GM19452 (cell line): ENCODE results near the gene PPP1R13L.

Experiments used
- ATAC-seq: cut with Tn5 transposase; IDR thresholded peaks from one replicate; pipeline ENCODE4 v1.9.1; 2021; ENCODE audit not compliant: unreplicated experiment

PPP1R13L gene

DNA sequence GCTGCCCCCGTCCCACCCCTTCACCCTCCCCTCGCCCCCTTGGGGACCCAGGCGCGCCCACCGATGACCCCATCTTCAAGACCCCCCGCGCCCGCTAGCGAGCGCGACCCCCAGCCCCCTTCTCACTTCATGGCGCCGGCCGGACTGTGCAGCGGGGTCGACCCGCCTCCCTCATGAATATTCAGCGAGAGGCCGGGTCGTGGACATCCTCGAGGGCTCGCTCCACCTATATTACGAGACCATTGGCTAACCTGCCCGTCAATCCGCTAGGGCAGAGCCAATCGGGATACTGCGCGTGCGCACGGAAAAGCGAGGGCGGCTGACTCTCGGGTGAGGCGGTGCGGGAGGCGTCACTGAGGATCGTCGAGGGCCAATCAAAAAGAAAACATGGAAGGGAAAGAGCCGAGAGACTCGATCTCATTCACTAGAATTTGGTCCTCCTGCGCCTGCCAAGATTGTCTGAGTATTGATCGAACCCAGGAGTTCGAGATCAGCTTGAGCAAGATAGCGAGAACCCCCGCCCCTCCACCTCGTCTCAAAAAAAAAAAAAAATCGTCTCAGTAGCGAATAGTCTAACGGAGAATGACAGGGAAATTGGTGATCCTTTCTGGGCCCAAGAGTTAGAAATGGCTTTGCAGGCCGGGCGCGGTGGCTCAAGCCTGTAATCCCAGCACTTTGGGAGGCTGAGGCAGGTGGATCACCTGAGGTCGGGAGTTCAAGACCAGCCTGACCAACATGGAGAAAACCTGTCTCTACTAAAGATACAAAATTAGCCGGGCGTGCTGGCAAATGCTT, 34.3 kb downstream of the PPP1R13L start, which contains the start of gene ERCC2:
ERCC2 (minus strand) TSS at position 164 of the 795 bp plus-strand sequence; CDS start at position 131, 33 bp downstream.
- peak; percentile 96 for ATAC-seq

- no peak for ATAC-seq
These were observed 36.0 kb downstream of the PPP1R13L start for GRCh38 chr19:45368737-45369340.

DNA sequence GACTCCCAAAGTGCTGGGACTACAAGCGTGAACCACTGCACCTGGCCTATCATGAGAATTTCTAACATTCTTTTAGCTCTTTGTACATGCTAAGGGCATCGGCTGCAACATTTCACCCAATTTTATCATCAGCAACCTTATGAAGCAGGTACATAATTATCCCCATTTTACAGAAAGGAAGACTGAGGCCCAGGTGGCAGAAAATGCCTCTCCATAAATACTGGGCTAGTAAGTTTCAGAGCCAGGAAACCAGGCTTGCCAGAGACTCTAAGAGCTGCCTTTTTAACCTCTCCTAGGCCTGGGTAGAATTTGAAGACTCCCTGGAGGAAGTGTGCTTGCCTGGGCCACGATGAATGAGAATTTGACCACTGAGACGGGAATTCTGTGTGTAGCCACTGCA, 36.7 kb downstream of the PPP1R13L start:
- ATAC-seq = no peak

- ATAC-seq = no peak
These were observed 40.2 kb downstream of the PPP1R13L start for GRCh38 chr19:45364696-45365095.

GRCh38 chr19:45363861-45364459, 40.9 kb downstream of the PPP1R13L start:
- no peak for ATAC-seq

- ATAC-seq = no peak
These were observed 42.6 kb downstream of the PPP1R13L start for GRCh38 chr19:45362291-45362690.

GRCh38 chr19:45361608-45362007, 43.3 kb downstream of the PPP1R13L start:
- ATAC-seq = no peak

GRCh38 chr19:45358213-45358792, 46.6 kb downstream of the PPP1R13L start:
- ATAC-seq = no peak

- ATAC-seq = no peak
These were observed 47.5 kb downstream of the PPP1R13L start for GRCh38 chr19:45357445-45357783.

GRCh38 chr19:45356760-45357444, 48.0 kb downstream of the PPP1R13L start:
- no peak for ATAC-seq

- ATAC-seq = no peak
These were observed 49.0 kb downstream of the PPP1R13L start for GRCh38 chr19:45355910-45356309.

DNA sequence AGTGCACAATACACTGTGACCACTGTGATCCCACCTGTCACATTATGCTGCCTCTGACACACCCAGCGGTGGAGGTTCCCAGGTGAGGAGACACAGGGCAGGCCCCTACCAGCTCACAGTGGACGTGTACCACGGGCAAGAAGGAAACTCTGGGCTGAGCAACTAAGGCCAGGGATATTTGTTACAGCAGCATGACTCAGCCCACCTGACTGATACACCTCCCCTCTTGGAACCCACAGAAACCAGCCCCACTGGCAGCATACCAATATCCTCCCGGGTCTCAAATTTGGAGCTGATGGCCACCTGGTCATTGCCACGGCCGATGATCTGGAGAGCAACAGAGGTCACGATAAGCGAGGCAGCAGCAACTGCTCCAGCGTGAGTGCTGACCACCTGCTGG, 49.5 kb downstream of the PPP1R13L start:
- no peak for ATAC-seq

- ATAC-seq = no peak
These were observed 50.5 kb downstream of the PPP1R13L start for GRCh38 chr19:45354241-45354842.

DNA sequence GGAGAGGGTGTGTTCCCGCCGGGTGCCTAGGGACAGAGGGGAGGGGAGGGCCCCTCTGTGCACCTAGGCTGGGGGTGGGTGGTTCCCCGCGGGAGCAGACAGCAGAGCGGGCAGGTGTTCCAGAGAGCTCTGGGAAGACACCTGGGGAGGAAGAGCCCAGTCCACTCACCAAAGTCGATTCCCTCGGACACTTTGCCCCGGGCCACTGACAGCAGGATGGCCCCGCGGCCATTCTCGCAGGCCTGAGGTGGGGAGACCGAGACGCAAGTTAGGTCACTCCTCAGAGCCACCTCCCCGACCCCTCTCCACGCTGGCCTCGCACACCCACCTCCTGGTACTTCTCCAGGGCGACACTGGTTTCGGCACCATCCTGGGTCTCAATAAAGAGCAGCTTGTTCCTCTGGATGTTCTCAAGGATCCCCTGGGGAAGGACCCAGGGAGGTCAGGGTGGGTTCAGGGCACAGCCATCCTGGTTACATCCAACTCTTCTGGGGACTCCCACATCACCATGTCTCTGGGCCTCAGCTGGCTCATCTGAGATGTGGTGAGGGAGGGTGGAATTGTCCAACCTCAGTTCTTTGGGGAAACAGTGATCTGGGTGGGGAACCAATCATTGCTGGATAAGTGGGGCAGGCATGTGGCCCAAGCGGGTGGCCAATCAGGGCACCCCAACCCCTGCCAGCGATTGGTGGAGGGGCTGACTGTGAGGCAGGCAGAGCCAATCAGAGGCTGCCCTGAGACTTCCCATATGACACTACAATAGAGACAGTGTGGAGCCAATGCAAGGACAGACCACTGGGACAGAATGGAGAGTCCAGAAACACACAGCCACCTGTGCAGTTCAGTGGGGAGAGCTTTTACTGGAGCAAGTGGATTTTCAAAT, 51.7 kb downstream of the PPP1R13L start:
- ATAC-seq = no peak

- no peak for ATAC-seq
These were observed 52.4 kb downstream of the PPP1R13L start for GRCh38 chr19:45352471-45352870.

GRCh38 chr19:45352062-45352461, 52.8 kb downstream of the PPP1R13L start:
- no peak for ATAC-seq

DNA sequence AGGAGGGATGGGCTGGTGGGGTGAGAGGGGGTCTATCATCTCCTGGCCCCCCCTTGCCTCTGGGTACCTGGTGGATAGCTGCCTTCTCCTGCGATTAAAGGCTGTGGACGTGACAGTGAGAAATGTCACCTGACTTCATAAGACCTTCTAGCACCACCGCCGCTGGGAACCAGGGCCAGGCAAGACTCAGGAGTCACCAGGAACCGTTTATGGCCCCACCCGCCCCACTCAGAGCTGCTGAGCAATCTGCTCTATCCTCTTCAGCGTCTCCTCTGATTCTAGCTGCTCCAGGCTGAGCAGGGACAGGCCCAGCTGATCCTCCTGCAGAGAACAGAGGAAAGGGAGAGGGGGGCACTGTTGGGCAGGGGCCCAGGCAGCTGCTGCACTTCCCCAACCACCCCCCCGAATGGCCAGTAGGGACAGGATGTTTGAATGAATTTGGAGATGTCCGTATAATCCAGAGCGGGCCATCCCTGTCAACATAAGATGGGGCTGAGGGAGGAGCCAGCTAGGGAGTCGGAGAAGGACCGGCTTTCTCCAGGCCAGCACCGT, 53.4 kb downstream of the PPP1R13L start:
- no peak for ATAC-seq

DNA sequence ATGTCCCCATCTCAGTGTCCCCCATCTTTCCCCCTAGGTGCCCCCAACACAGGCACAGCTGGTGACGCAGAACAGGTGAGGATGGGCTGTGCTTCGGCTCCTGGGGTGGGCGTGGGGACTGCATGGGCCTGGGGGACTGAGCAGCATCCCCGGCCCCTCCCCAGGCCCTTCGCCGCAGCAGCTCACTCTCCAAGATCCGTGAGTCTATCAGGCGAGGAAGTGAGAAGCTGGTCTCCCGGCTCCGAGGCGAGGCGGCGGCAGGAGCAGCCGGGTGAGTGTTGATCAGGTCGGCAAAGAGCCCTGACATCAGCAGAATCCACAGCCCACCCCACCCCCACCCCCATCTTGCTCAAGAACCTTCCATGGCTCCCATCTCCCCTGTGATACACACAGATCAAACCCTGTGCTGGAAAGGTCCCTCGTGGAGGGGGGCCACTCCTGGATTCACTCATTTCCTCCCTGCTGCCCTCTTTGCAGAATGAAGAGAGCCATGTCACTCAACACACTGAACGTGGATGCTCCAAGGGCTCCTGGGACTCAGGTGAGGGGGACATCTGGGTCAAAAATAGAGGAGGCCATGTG, 54.3 kb downstream of the PPP1R13L start:
- ATAC-seq = no peak

- no peak for ATAC-seq
These were observed 55.4 kb downstream of the PPP1R13L start for GRCh38 chr19:45349430-45349941.
